ENCODE measurements around the gene USP25. TPM values are rescaled to one million over a fixed set of nuclear protein-coding genes. Genes with fewer than 3 reads are reported as not detected.
A peak's percentile ranks its signal among the peaks of the same experiment; 100 is the strongest.

Gene USP25
- total and polyA plus RNA-seq, 9 of the 15 experiments (the other 6 are each of a cell fraction or from before 2014, with no cell fraction given), result 7.8 to 44.9 (median 31.4) TPM

DNA sequence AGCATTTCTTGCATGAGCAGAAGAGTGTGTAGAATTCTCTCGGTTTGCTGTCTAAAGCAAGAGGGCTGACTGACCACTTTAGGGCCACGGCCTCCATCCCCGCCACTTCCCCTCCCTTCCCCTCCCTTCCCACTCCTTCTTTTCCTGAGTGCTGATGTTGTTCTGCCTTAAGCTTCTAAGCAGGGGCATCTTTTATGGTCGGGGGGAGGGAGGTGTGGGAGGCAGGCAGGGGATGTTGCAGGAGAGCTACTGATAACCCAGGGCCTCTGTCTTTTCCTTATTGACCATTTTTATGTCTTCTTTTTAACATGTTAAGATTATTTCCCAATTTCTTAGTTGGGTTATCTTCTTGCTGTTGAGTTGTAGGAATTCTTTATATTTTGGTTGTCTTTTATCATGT, 15.1 kb downstream of the USP25 start (continued):
- no peak for TF ChIP-seq PHB2 (IDR thresholded peaks at IDR 0.05; ENCODE audit: low read depth)
- peak; percentile 26 for TF ChIP-seq EGR1 (conservative IDR thresholded peaks at IDR 0.05)
- TF ChIP-seq, protein P1, sequence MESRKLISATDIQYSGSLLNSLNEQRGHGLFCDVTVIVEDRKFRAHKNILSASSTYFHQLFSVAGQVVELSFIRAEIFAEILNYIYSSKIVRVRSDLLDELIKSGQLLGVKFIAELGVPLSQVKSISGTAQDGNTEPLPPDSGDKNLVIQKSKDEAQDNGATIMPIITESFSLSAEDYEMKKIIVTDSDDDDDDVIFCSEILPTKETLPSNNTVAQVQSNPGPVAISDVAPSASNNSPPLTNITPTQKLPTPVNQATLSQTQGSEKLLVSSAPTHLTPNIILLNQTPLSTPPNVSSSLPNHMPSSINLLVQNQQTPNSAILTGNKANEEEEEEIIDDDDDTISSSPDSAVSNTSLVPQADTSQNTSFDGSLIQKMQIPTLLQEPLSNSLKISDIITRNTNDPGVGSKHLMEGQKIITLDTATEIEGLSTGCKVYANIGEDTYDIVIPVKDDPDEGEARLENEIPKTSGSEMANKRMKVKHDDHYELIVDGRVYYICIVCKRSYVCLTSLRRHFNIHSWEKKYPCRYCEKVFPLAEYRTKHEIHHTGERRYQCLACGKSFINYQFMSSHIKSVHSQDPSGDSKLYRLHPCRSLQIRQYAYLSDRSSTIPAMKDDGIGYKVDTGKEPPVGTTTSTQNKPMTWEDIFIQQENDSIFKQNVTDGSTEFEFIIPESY (CRISPR knock-in tag; IDR thresholded peaks at IDR 0.05), result no peak
- TF ChIP-seq, protein P2, sequence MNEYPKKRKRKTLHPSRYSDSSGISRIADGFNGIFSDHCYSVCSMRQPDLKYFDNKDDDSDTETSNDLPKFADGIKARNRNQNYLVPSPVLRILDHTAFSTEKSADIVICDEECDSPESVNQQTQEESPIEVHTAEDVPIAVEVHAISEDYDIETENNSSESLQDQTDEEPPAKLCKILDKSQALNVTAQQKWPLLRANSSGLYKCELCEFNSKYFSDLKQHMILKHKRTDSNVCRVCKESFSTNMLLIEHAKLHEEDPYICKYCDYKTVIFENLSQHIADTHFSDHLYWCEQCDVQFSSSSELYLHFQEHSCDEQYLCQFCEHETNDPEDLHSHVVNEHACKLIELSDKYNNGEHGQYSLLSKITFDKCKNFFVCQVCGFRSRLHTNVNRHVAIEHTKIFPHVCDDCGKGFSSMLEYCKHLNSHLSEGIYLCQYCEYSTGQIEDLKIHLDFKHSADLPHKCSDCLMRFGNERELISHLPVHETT (CRISPR knock-in tag; conservative IDR thresholded peaks at IDR 0.05 in 1 of 2, IDR thresholded peaks at IDR 0.05 in 1 of 2), result no peak
- no peak for TF ChIP-seq MIER1 (IDR thresholded peaks at IDR 0.05; ENCODE audit: low read depth)
- TF ChIP-seq, protein P3, sequence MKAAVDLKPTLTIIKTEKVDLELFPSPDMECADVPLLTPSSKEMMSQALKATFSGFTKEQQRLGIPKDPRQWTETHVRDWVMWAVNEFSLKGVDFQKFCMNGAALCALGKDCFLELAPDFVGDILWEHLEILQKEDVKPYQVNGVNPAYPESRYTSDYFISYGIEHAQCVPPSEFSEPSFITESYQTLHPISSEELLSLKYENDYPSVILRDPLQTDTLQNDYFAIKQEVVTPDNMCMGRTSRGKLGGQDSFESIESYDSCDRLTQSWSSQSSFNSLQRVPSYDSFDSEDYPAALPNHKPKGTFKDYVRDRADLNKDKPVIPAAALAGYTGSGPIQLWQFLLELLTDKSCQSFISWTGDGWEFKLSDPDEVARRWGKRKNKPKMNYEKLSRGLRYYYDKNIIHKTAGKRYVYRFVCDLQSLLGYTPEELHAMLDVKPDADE (conservative IDR thresholded peaks at IDR 0.05; ENCODE audit: control insufficient read depth, low read depth, low read length), result no peak
- no peak; the same call in 1 of the 2 replicates for TF ChIP-seq EP300 (IDR thresholded peaks at IDR 0.05; ENCODE audit: low read length)
- no peak for TF ChIP-seq POLR2H (tag; IDR thresholded peaks at IDR 0.05; ENCODE audit: low read depth)
- TF ChIP-seq, protein P4, sequence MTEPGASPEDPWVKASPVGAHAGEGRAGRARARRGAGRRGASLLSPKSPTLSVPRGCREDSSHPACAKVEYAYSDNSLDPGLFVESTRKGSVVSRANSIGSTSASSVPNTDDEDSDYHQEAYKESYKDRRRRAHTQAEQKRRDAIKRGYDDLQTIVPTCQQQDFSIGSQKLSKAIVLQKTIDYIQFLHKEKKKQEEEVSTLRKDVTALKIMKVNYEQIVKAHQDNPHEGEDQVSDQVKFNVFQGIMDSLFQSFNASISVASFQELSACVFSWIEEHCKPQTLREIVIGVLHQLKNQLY (CRISPR knock-in tag; conservative IDR thresholded peaks at IDR 0.05), result no peak
- no peak for TF ChIP-seq POLR2AphosphoS5 (IDR thresholded peaks at IDR 0.05; ENCODE audit: control insufficient read depth, insufficient read depth, low read depth, low read length)
- TF ChIP-seq RCOR1 (IDR thresholded peaks at IDR 0.05; ENCODE audit: borderline replicate concordance in 1 of 2, low read depth in 2 of 2, low read length in 2 of 2), result peak in 1 of 2 experiments; percentile 67; a peak in 1 of 4 replicates
- TF ChIP-seq HMGN3 (IDR thresholded peaks at IDR 0.05; ENCODE audit: borderline replicate concordance, extremely low read depth, insufficient read length, low read depth, low read length), result no peak
- no peak for TF ChIP-seq CHD4 (IDR thresholded peaks at IDR 0.05; ENCODE audit: insufficient read depth, insufficient replicate concordance, low read depth, low read length, poor library complexity, severe bottlenecking)
- no peak for TF ChIP-seq ZNF282 (CRISPR knock-in tag; IDR thresholded peaks at IDR 0.05)
- TF ChIP-seq, protein P5, sequence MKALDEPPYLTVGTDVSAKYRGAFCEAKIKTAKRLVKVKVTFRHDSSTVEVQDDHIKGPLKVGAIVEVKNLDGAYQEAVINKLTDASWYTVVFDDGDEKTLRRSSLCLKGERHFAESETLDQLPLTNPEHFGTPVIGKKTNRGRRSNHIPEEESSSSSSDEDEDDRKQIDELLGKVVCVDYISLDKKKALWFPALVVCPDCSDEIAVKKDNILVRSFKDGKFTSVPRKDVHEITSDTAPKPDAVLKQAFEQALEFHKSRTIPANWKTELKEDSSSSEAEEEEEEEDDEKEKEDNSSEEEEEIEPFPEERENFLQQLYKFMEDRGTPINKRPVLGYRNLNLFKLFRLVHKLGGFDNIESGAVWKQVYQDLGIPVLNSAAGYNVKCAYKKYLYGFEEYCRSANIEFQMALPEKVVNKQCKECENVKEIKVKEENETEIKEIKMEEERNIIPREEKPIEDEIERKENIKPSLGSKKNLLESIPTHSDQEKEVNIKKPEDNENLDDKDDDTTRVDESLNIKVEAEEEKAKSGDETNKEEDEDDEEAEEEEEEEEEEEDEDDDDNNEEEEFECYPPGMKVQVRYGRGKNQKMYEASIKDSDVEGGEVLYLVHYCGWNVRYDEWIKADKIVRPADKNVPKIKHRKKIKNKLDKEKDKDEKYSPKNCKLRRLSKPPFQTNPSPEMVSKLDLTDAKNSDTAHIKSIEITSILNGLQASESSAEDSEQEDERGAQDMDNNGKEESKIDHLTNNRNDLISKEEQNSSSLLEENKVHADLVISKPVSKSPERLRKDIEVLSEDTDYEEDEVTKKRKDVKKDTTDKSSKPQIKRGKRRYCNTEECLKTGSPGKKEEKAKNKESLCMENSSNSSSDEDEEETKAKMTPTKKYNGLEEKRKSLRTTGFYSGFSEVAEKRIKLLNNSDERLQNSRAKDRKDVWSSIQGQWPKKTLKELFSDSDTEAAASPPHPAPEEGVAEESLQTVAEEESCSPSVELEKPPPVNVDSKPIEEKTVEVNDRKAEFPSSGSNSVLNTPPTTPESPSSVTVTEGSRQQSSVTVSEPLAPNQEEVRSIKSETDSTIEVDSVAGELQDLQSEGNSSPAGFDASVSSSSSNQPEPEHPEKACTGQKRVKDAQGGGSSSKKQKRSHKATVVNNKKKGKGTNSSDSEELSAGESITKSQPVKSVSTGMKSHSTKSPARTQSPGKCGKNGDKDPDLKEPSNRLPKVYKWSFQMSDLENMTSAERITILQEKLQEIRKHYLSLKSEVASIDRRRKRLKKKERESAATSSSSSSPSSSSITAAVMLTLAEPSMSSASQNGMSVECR (CRISPR knock-in tag; IDR thresholded peaks at IDR 0.05), result no peak
- TF ChIP-seq ZBTB8A (IDR thresholded peaks at IDR 0.05; ENCODE audit: partially characterized antibody), result no peak
- TF ChIP-seq CHD1 (IDR thresholded peaks at IDR 0.05; ENCODE audit: low read length), result no peak
